NT2/D1 (cell line): ENCODE results near the gene ZNF322.

Experiments used
- DNase-seq: peaks from one replicate; pipeline ENCODE4 v3.0.0-alpha.2; 2011; ENCODE audit warnings: low read depth, low spot score
- H3K27me3 ChIP-seq: 2 replicates; pipeline ENCODE4 v1.6.0; 2011; ENCODE audit warnings: mild to moderate bottlenecking; ENCODE audit not compliant: insufficient read length, insufficient read depth
- H3K36me3 ChIP-seq: 2 replicates; pipeline ENCODE4 v1.6.1; 2011; ENCODE audit warnings: mild to moderate bottlenecking, low read length, mixed read lengths; ENCODE audit not compliant: insufficient read depth, insufficient read length
- H3K4me1 ChIP-seq: 2 replicates; pipeline ENCODE4 v1.5.1; 2011; ENCODE audit not compliant: insufficient read depth, insufficient read length
- H3K4me3 ChIP-seq: 2 replicates; pipeline ENCODE4 v1.5.1; 2011; ENCODE audit warnings: low read depth; ENCODE audit not compliant: insufficient read length
- H3K9ac ChIP-seq: 2 replicates; pipeline ENCODE4 v1.6.0; 2011; ENCODE audit warnings: low read depth; ENCODE audit not compliant: insufficient read length
- H3K9me3 ChIP-seq: 2 replicates; pipeline ENCODE4 v1.5.1; 2011; ENCODE audit warnings: mild to moderate bottlenecking, low read length; ENCODE audit not compliant: insufficient read depth
- SUZ12 ChIP-seq: IDR thresholded peaks from 2 replicates; pipeline ENCODE4 v1.6.1; 2011; ENCODE audit not compliant: insufficient read length, insufficient read depth; ENCODE audit errors: extremely low read depth
- YY1 ChIP-seq: IDR thresholded peaks from 2 replicates; pipeline ENCODE4 v1.6.1; 2011; ENCODE audit not compliant: insufficient read length, insufficient read depth
- ZNF274 ChIP-seq: IDR thresholded peaks from 2 replicates; pipeline ENCODE4 v1.6.1; 2011; ENCODE audit warnings: mild to moderate bottlenecking, low read depth, low read length

The ZNF322 gene

GRCh38 chr6:26593278-26594130 is 66.0 kb downstream of the ZNF322 start:
- TF ChIP-seq ZNF274 (no peak), SUZ12 (no peak), YY1 (no peak)
- peaks cover 2% of the 10 kb centered on the region for H3K4me1 ChIP-seq
- H3K27me3 ChIP-seq, result no peaks in the 10 kb centered on the region
- peaks cover 9% of the 10 kb centered on the region for H3K36me3 ChIP-seq
- peak overlapping the region; percentile 40 for H3K4me3 ChIP-seq
- H3K9ac ChIP-seq, result no peak overlapping the region
- DNase-seq, result no peak
- H3K9me3 ChIP-seq, result no peaks in the 10 kb centered on the region

GRCh38 chr6:26592649-26593048 is 66.9 kb downstream of the ZNF322 start:
- no peaks in the 10 kb centered on the region for H3K27me3 ChIP-seq
- peaks cover under 1% of the 10 kb centered on the region for H3K36me3 ChIP-seq
- no peaks in the 10 kb centered on the region for H3K4me1 ChIP-seq
- H3K4me3 ChIP-seq, result no peak overlapping the region
- no peak for DNase-seq
- no peak overlapping the region for H3K9ac ChIP-seq
- no peaks in the 10 kb centered on the region for H3K9me3 ChIP-seq
- TF ChIP-seq SUZ12, result no peak
- TF ChIP-seq YY1, result no peak
- no peak for TF ChIP-seq ZNF274

- no peak for TF ChIP-seq SUZ12
- no peak for TF ChIP-seq ZNF274
- no peak for TF ChIP-seq YY1
- no peak for DNase-seq
- Histone ChIP-seq H3K9me3 (no peaks in the 10 kb centered on the region), H3K36me3 (no peaks in the 10 kb centered on the region), H3K4me1 (no peaks in the 10 kb centered on the region), H3K9ac (no peak overlapping the region), H3K27me3 (no peaks in the 10 kb centered on the region), H3K4me3 (no peak overlapping the region)
These were observed 70.6 kb downstream of the ZNF322 start for GRCh38 chr6:26588965-26589364.
